HCT116 (cell line): ENCODE measurements around the gene TBRG1.

Experiments used
- CEBPB ChIP-seq: IDR thresholded peaks from 2 replicates; pipeline ENCODE4 v1.6.1; 2012; ENCODE audit warnings: low read depth
- EZH2 ChIP-seq: fragments of 200-600 bp; sonication (generic); IDR thresholded peaks from 2 replicates; pipeline ENCODE4 v1.6.1; 2017; ENCODE audit warnings: antibody characterized with exemption, mixed run types
- TCF7L2 ChIP-seq: IDR thresholded peaks from 2 replicates; pipeline ENCODE4 v1.7.0; 2011; ENCODE audit warnings: borderline replicate concordance, inconsistent platforms; ENCODE audit not compliant: insufficient read depth, insufficient read length; ENCODE audit errors: extremely low read depth
- TF ChIP-seq, protein P1 (sequence below), 3 experiments: fragments of 200-600 bp in 1 of 3; sonication (generic) in 1 of 3; IDR thresholded peaks in 2 of 3; conservative IDR thresholded peaks in 1 of 3; 2 replicates each; pipeline ENCODE4 v1.5.1; 2012 to 2017; ENCODE audit warnings: low read depth in 2 of 3, low read length in 2 of 3, antibody characterized with exemption in 1 of 3, borderline replicate concordance in 1 of 3, control low read depth in 1 of 3, mild to moderate bottlenecking in 1 of 3, mixed read lengths in 1 of 3, mixed run types in 1 of 3, moderate library complexity in 1 of 3; ENCODE audit not compliant: insufficient read depth in 1 of 3

DNA sequence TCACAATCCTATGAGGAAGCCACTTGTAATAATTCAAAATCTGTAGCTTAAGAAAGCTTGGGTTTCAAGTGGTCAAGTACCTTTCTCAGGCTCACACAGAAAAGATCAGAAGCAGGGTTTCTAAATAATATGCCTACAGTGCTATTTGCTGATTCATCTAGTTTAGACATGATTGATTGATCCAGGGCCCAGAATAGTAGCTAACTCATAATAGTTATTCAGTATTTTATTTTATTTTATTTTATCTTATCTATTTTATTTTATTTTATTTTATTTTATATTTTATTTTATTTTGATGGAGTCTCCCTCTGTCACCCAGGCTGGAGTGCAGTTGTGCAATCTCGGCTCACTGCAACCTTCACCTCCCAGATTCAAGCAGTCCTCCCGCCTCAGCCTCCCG lies 27.4 kb upstream of the TBRG1 start:
- TF ChIP-seq CEBPB (no peak), EZH2 (no peak), TCF7L2 (no peak)
- TF ChIP-seq, protein P1, sequence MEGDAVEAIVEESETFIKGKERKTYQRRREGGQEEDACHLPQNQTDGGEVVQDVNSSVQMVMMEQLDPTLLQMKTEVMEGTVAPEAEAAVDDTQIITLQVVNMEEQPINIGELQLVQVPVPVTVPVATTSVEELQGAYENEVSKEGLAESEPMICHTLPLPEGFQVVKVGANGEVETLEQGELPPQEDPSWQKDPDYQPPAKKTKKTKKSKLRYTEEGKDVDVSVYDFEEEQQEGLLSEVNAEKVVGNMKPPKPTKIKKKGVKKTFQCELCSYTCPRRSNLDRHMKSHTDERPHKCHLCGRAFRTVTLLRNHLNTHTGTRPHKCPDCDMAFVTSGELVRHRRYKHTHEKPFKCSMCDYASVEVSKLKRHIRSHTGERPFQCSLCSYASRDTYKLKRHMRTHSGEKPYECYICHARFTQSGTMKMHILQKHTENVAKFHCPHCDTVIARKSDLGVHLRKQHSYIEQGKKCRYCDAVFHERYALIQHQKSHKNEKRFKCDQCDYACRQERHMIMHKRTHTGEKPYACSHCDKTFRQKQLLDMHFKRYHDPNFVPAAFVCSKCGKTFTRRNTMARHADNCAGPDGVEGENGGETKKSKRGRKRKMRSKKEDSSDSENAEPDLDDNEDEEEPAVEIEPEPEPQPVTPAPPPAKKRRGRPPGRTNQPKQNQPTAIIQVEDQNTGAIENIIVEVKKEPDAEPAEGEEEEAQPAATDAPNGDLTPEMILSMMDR (IDR thresholded peaks at IDR 0.05 in 2 of 3, conservative IDR thresholded peaks at IDR 0.05 in 1 of 3; ENCODE audit: borderline replicate concordance in 1 of 3, insufficient read depth in 1 of 3, low read depth in 2 of 3, low read length in 2 of 3): no peak
